ENCODE results near the gene TNNT3. TPM values are rescaled to one million over a fixed set of nuclear protein-coding genes. Genes with fewer than 3 reads are reported as not detected.

Gene TNNT3
- total RNA-seq, 6 experiments from 2014 or later: not detected

- TF ChIP-seq CTCF (IDR thresholded peaks at IDR 0.05): no peak
- Mint-ChIP-seq H3K36me3 (ENCODE audit: low read depth) (no peaks in the 10 kb centered on the region), H3K9me3 (no peaks in the 10 kb centered on the region), H3K4me3 (no peak overlapping the region), H3K27ac (no peak overlapping the region), H3K27me3 (ENCODE audit: insufficient read depth) (no peaks in the 10 kb centered on the region), H3K4me1 (ENCODE audit: low read depth) (no peaks in the 10 kb centered on the region)
- DNase-seq: no peak
Measured at GRCh38 chr11:1948389-1948788, 28.9 kb downstream of the TNNT3 start.

- no peaks in the 10 kb centered on the region for H3K27me3 Mint-ChIP-seq (ENCODE audit: insufficient read depth)
- no peaks in the 10 kb centered on the region for H3K9me3 Mint-ChIP-seq
- no peak for DNase-seq
- H3K36me3 Mint-ChIP-seq (ENCODE audit: low read depth): no peaks in the 10 kb centered on the region
- TF ChIP-seq CTCF (IDR thresholded peaks at IDR 0.05): no peak
- H3K27ac Mint-ChIP-seq: no peak overlapping the region
- H3K4me1 Mint-ChIP-seq (ENCODE audit: low read depth): no peaks in the 10 kb centered on the region
- H3K4me3 Mint-ChIP-seq: no peak overlapping the region
Measured at GRCh38 chr11:1949302-1949701, 29.8 kb downstream of the TNNT3 start.

- no peaks in the 10 kb centered on the region for H3K36me3 Mint-ChIP-seq (ENCODE audit: low read depth)
- no peaks in the 10 kb centered on the region for H3K9me3 Mint-ChIP-seq
- H3K27me3 Mint-ChIP-seq (ENCODE audit: insufficient read depth): no peaks in the 10 kb centered on the region
- H3K4me3 Mint-ChIP-seq: no peak overlapping the region
- no peaks in the 10 kb centered on the region for H3K4me1 Mint-ChIP-seq (ENCODE audit: low read depth)
- no peak overlapping the region for H3K27ac Mint-ChIP-seq
- DNase-seq: no peak
- TF ChIP-seq CTCF (IDR thresholded peaks at IDR 0.05): no peak
Measured at GRCh38 chr11:1949922-1950321, 30.4 kb downstream of the TNNT3 start.

GRCh38 chr11:1952806-1953482, 33.4 kb downstream of the TNNT3 start:
- DNase-seq: no peak
- H3K27me3 Mint-ChIP-seq (ENCODE audit: insufficient read depth): no peaks in the 10 kb centered on the region
- no peak overlapping the region for H3K4me3 Mint-ChIP-seq
- no peaks in the 10 kb centered on the region for H3K36me3 Mint-ChIP-seq (ENCODE audit: low read depth)
- no peak for TF ChIP-seq CTCF (IDR thresholded peaks at IDR 0.05)
- H3K4me1 Mint-ChIP-seq (ENCODE audit: low read depth): no peaks in the 10 kb centered on the region
- no peaks in the 10 kb centered on the region for H3K9me3 Mint-ChIP-seq
- no peak overlapping the region for H3K27ac Mint-ChIP-seq

- Mint-ChIP-seq H3K27me3 (ENCODE audit: insufficient read depth) (no peaks in the 10 kb centered on the region), H3K4me1 (ENCODE audit: low read depth) (no peaks in the 10 kb centered on the region), H3K4me3 (no peak overlapping the region), H3K27ac (no peak overlapping the region), H3K9me3 (no peaks in the 10 kb centered on the region), H3K36me3 (ENCODE audit: low read depth) (no peaks in the 10 kb centered on the region)
- peak; percentile 59 for TF ChIP-seq CTCF (IDR thresholded peaks at IDR 0.05)
- DNase-seq: no peak
Measured at GRCh38 chr11:1953489-1954266, 34.2 kb downstream of the TNNT3 start.

Measured in HFFc6 (cell line).